Right lobe of liver (tissue), 6 donors: Measurements from ENCODE around the gene ARHGEF10L. TPM values are rescaled to one million over a fixed set of nuclear protein-coding genes. Genes with fewer than 3 reads are reported as not detected.

Source experiments
- ATAC-seq, 4 donors: fragments of 200-7000 bp; cut with Tn5 transposase; one replicate each; pipeline ENCODE4 v1.9.1; 2020; ENCODE audit warnings: mild to moderate bottlenecking in 4 of 4, moderate library complexity in 4 of 4
- DNase-seq, 3 donors: peaks; one replicate each; pipeline ENCODE4 v3.0.0-alpha.2; 2020
- H3K27ac ChIP-seq, 3 donors: fragments of 200-600 bp; one replicate each; pipeline ENCODE4 v1.8.0; 2022
- H3K27me3 ChIP-seq, 2 donors: fragments of 200-600 bp; one replicate each; pipeline ENCODE4 v1.8.0; 2022
- H3K36me3 ChIP-seq, 4 donors: fragments of 200-600 bp; sonication (generic) in 1 of 4; one replicate each; pipeline versions ENCODE4 v1.5.1 to v1.8.0; 2017 to 2022; ENCODE audit warnings: control low read depth in 1 of 4
- H3K4me1 ChIP-seq, 4 donors: fragments of 200-600 bp; sonication (generic) in 1 of 4; one replicate each; pipeline versions ENCODE4 v1.5.1 to v1.8.0; 2017 to 2022; ENCODE audit warnings: control low read depth in 1 of 4
- H3K4me3 ChIP-seq, 3 donors: fragments of 200-600 bp; one replicate each; pipeline ENCODE4 v1.8.0; 2022
- H3K9me3 ChIP-seq, 4 donors: fragments of 200-600 bp; sonication (generic) in 1 of 4; one replicate each; pipeline versions ENCODE4 v1.5.1 to v1.8.0; 2017 to 2022; ENCODE audit warnings: control low read depth in 1 of 4
- POLR2A ChIP-seq: fragments of 450-650 bp; IDR thresholded peaks from one replicate; pipeline ENCODE4 v1.6.1; 2017; ENCODE audit warnings: antibody characterized with exemption, mild to moderate bottlenecking
- WGBS: methylation state at CpG from one replicate; pipeline ENCODE4 v1.1.6; 2018; ENCODE audit warnings: low coverage, low lambda C conversion rate; ENCODE audit not compliant: insufficient coverage; ENCODE audit errors: missing lambda C conversion rate; 5-methylcytosine and 5-hydroxymethylcytosine counted together
- intact Hi-C, 2 donors: fragments of 100-400 bp; cut with DNase I; formaldehyde crosslinking; loops; one replicate each; pipeline versions ENCODE4 v1.11.2 to v1.14.1; 2022
- total RNA-seq, 6 experiments: library from RNA; depleted of rRNA in 2 of 6; stranded (reverse); fragments of >200 nt in 2 of 6; fragmentation: NEBNext Ultra II Directional in 3 of 6; extraction: Animal tissue kit (Norgen Biotek cat#: 25700) in 3 of 6; gene quantifications; one replicate each; pipeline versions ENCODE4 v1.1.0 to v1.2.4, GENCODE V29; 2016 to 2023
- TF ChIP-seq, protein P1 (sequence below), 4 donors: fragments of 200-600 bp in 3 of 4; fragments of 450-650 bp in 1 of 4; IDR thresholded peaks; one replicate each; pipeline versions ENCODE4 v1.5.1 to v1.8.0; 2016 to 2022; ENCODE audit warnings: antibody characterized with exemption in 4 of 4, mild to moderate bottlenecking in 2 of 4
- donor health status: DM: no; HTN: yes; CAD: no.
- donor health status: DM: no; HTN: no; CAD: no.
- donor health status: DM: no; HTN: no; CAD: no.
- donor health status: DM: no; HTN: yes; CAD: no.
- donor health status: DM: no; HTN: yes; CAD: no.

The ARHGEF10L gene
- total RNA-seq, 6 experiments from 2014 or later = 59.7 to 124 (median 87.4) TPM

GRCh38 chr1:17533201-17533600 is 6.3 kb upstream of the ARHGEF10L start:
- intact Hi-C loops = no loop called here
- Histone ChIP-seq H3K27me3 (no peaks in the 10 kb centered on the region), H3K9me3 (no peaks in the 10 kb centered on the region), H3K36me3 (no peaks in the 10 kb centered on the region), H3K4me1 (peaks cover 0 to 3% (median 0%) of the 10 kb centered on the region in 4 donors), H3K4me3 (no peak overlapping the region), H3K27ac (no peak overlapping the region)
- no peak for TF ChIP-seq POLR2A
- TF ChIP-seq, protein P1, sequence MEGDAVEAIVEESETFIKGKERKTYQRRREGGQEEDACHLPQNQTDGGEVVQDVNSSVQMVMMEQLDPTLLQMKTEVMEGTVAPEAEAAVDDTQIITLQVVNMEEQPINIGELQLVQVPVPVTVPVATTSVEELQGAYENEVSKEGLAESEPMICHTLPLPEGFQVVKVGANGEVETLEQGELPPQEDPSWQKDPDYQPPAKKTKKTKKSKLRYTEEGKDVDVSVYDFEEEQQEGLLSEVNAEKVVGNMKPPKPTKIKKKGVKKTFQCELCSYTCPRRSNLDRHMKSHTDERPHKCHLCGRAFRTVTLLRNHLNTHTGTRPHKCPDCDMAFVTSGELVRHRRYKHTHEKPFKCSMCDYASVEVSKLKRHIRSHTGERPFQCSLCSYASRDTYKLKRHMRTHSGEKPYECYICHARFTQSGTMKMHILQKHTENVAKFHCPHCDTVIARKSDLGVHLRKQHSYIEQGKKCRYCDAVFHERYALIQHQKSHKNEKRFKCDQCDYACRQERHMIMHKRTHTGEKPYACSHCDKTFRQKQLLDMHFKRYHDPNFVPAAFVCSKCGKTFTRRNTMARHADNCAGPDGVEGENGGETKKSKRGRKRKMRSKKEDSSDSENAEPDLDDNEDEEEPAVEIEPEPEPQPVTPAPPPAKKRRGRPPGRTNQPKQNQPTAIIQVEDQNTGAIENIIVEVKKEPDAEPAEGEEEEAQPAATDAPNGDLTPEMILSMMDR (IDR thresholded peaks at IDR 0.05) = no peak
- ATAC-seq (no peak), DNase-seq (no peak)
- WGBS = 92% methylated on average over 2 of the region's 4 CpGs

GRCh38 chr1:17535300-17535936 is 4.1 kb upstream of the ARHGEF10L start:
- intact Hi-C loops = no loop called here
- no peak for DNase-seq
- WGBS = 80% methylated on average over 3 of the region's 8 CpGs

DNA sequence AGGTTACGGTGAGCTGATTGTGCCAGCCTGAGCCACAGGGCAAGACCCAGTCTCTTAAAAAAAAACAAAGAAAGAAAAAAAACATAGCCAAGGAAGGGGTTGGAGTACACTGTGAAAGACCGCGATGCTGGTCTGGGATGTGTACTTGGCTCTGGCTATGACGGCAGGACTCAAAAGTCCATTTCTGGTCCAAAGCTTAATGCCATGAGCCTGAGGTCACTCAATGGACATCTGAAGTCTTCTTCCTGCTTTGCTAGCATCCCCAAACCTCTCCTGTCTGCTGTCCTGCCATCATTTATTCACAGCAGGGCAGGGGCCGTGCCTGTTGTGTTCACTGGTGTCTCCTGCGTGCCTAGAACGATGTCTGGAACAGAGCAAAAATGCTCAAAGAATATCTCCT is 1.5 kb upstream of the ARHGEF10L start:
- intact Hi-C loops = no loop called here
- TF ChIP-seq POLR2A = no peak
- TF ChIP-seq, protein P1 (IDR thresholded peaks at IDR 0.05) = no peak

More at GRCh38 chr1:17535300-17535936, 4.1 kb upstream of the ARHGEF10L start:
- peaks cover 0 to 14% (median 0%) of the 10 kb centered on the region in 4 donors for H3K4me1 ChIP-seq
- no peaks in the 10 kb centered on the region for H3K27me3 ChIP-seq
- no peak for ATAC-seq
- H3K4me3 ChIP-seq = no peak overlapping the region
- no peak for TF ChIP-seq POLR2A
- TF ChIP-seq, protein P1 (IDR thresholded peaks at IDR 0.05) = no peak
- H3K36me3 ChIP-seq = no peaks in the 10 kb centered on the region
- H3K9me3 ChIP-seq = no peaks in the 10 kb centered on the region
- no peak overlapping the region for H3K27ac ChIP-seq

GRCh38 chr1:17538428-17539117 is 925 bp upstream of the ARHGEF10L start:
- 15% methylated on average over 13 of the region's 13 CpGs for WGBS
- TF ChIP-seq, protein P1 (IDR thresholded peaks at IDR 0.05) = no peak
- TF ChIP-seq POLR2A = no peak

More for the DNA sequence above, 1.5 kb upstream of the ARHGEF10L start:
- H3K36me3 ChIP-seq = no peaks in the 10 kb centered on the region
- ATAC-seq = peak; percentile 48 to 77 (median 70)
- H3K4me3 ChIP-seq = no peak overlapping the region
- no peaks in the 10 kb centered on the region for H3K27me3 ChIP-seq
- 38% methylated on average over 6 of the region's 7 CpGs for WGBS
- DNase-seq = no peak
- H3K27ac ChIP-seq = peak overlapping the region; percentile 2 to 42 (median 17)
- H3K9me3 ChIP-seq = no peaks in the 10 kb centered on the region
- H3K4me1 ChIP-seq = peaks cover 0 to 19% (median 0%) of the 10 kb centered on the region in 4 donors

More at GRCh38 chr1:17538428-17539117, 925 bp upstream of the ARHGEF10L start:
- ATAC-seq = peak; percentile 4 to 25 (median 14)
- no peak for DNase-seq
- intact Hi-C loops = no loop called here
- Histone ChIP-seq H3K36me3 (no peaks in the 10 kb centered on the region), H3K4me1 (peaks cover 0 to 19% (median 0%) of the 10 kb centered on the region in 4 donors), H3K4me3 (no peak overlapping the region), H3K9me3 (no peaks in the 10 kb centered on the region), H3K27me3 (no peaks in the 10 kb centered on the region), H3K27ac (peak overlapping the region; percentile 2 to 53 (median 26))
